HK-2 (cell line): ENCODE measurements around the gene CAMK2B.
"Not testable (repeated sequence)": the region's sequence is repeated elsewhere in the genome, so short reads cannot be mapped to it uniquely, and the experiment has no call there.

Source experiments
- DNase-seq: peaks from one replicate; pipeline ENCODE4 v3.0.0-alpha.2; 2018; ENCODE audit not compliant: unreplicated experiment

Gene CAMK2B

DNA sequence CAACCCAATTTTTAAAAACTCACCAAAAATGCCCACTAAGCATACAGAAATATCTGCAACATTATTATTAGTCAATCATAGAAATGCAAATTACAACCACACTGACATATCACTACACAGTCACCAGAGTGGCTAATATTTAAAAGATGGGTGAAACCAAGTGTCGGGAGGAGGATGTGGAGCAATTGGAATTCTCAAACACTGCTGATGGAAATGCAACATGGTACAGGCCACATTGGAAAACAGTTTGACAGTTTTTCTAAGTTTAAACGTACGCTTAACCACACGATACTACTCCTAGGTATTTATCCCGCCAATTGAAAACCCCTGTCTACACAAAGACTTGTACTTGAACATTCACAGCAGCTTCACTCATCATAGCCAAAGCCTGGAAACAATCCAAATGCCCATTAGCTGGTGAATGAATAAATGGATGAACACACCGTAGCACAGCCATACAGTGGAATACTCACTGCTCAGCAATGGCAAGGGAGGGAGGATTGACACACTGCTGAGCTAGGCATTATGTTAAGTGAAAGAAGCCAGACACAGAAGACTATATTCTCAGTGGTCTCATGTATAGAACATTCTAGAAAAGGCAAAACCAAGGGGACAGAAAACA lies 152.5 kb downstream of the CAMK2B start:
- peak; percentile 56 for DNase-seq

DNA sequence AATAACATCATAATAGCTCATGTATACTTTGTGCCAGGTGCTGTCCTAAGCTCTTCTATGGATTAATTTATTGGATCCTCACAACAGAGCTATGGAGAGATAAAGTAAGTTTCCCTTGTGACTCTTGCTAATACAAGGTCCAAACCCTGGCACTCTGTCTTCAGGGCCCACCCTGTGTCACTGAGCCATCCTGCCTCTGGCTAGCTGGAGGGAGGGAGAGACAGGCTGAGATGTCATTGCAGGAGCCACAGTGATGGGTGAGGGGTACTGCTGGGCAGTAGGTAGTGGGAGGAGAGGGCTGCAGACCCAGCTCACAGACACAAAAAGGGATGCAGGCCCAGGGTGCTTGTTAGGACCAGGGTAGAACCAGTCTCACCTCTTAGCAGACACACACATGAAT lies 153.0 kb downstream of the CAMK2B start:
- no peak for DNase-seq

GRCh38 chr7:44171901-44172300 lies 153.5 kb downstream of the CAMK2B start:
- not testable (repeated sequence) for DNase-seq

GRCh38 chr7:44167920-44168319 lies 157.5 kb downstream of the CAMK2B start:
- no peak for DNase-seq
